IPS-15b (cell line): ENCODE measurements around the gene FOXRED2.

Source experiments
- H3K27me3 ChIP-seq: one replicate; pipeline ENCODE4 v1.6.1; 2013; ENCODE audit warnings: low read length; ENCODE audit not compliant: control insufficient read depth, insufficient read depth
- H3K36me3 ChIP-seq: one replicate; pipeline ENCODE4 v1.6.1; 2013; ENCODE audit warnings: low read length; ENCODE audit not compliant: control insufficient read depth, insufficient read depth
- H3K4me1 ChIP-seq: one replicate; pipeline ENCODE4 v1.6.1; 2013; ENCODE audit warnings: mild to moderate bottlenecking, low read length; ENCODE audit not compliant: control insufficient read depth, insufficient read depth
- H3K4me3 ChIP-seq: one replicate; pipeline ENCODE4 v1.5.1; 2013; ENCODE audit warnings: low read depth, low read length
- H3K9ac ChIP-seq: one replicate; pipeline ENCODE4 v1.6.1; 2013; ENCODE audit warnings: low read depth, mild to moderate bottlenecking, low read length
- H3K9me3 ChIP-seq: one replicate; pipeline ENCODE4 v1.6.1; 2013; ENCODE audit warnings: mild to moderate bottlenecking, low read length; ENCODE audit not compliant: control insufficient read depth, insufficient read depth

Gene FOXRED2

GRCh38 chr22:36512333-36512732 lies 5.5 kb upstream of the FOXRED2 start:
- H3K27me3 ChIP-seq: peaks cover 3% of the 10 kb centered on the region
- H3K4me1 ChIP-seq: no peaks in the 10 kb centered on the region
- no peak overlapping the region for H3K4me3 ChIP-seq
- peaks cover 56% of the 10 kb centered on the region for H3K36me3 ChIP-seq
- H3K9me3 ChIP-seq: no peaks in the 10 kb centered on the region
- no peak overlapping the region for H3K9ac ChIP-seq

- Histone ChIP-seq H3K4me1 (no peaks in the 10 kb centered on the region), H3K4me3 (no peak overlapping the region), H3K36me3 (peaks cover 45% of the 10 kb centered on the region), H3K27me3 (peaks cover 4% of the 10 kb centered on the region), H3K9me3 (no peaks in the 10 kb centered on the region), H3K9ac (no peak overlapping the region)
Observed at GRCh38 chr22:36510966-36511881, 4.4 kb upstream of the FOXRED2 start.

DNA sequence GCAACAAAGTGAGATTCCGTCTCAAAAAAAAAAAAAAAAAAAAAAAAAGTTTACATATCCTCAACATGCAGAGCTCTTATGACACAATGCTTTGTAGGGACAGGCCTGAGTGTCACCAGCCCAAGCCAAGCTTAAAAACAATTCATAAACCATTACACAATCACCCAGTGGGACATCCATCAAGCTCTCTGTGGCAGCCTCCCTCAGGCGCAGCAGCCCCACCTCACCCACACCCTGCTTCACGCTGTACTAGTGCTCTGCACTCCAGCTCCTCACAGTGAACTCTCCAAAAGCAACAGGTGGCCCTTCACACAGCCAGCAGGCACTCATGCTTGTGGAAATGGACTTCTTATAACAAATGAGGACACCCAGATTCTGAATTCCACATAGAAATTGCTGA lies 3.5 kb upstream of the FOXRED2 start:
- peaks cover 41% of the 10 kb centered on the region for H3K36me3 ChIP-seq
- no peak overlapping the region for H3K9ac ChIP-seq
- H3K9me3 ChIP-seq: no peaks in the 10 kb centered on the region
- H3K27me3 ChIP-seq: peaks cover 4% of the 10 kb centered on the region
- H3K4me3 ChIP-seq: no peak overlapping the region
- H3K4me1 ChIP-seq: no peaks in the 10 kb centered on the region

DNA sequence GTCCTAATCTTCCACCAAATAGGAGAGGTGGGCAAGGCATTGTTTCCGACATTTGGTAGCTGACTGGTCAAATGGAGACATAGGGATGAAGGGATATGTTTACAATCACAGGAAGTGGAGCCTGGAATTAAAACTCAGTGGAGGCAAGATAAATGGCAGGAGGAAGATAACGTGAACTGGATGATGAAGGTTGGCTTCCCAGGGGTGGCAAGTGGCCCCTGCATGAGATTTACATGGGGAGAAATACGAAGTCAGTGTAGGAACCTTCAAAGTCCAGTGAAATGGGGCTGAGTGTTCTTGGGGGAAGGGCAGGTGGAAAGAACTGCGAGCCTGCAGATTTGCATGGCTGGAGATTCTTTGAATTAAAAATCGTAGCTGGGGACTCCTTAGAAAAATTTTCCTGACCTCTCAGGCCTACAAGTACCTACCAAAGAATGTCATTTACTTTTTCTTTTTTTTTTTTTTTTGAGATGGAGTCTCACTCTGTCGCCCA lies 724 bp upstream of the FOXRED2 start:
- no peaks in the 10 kb centered on the region for H3K4me1 ChIP-seq
- H3K4me3 ChIP-seq: peak overlapping the region; percentile 38
- H3K36me3 ChIP-seq: peaks cover 19% of the 10 kb centered on the region
- no peak overlapping the region for H3K9ac ChIP-seq
- H3K27me3 ChIP-seq: peaks cover 4% of the 10 kb centered on the region
- H3K9me3 ChIP-seq: no peaks in the 10 kb centered on the region

DNA sequence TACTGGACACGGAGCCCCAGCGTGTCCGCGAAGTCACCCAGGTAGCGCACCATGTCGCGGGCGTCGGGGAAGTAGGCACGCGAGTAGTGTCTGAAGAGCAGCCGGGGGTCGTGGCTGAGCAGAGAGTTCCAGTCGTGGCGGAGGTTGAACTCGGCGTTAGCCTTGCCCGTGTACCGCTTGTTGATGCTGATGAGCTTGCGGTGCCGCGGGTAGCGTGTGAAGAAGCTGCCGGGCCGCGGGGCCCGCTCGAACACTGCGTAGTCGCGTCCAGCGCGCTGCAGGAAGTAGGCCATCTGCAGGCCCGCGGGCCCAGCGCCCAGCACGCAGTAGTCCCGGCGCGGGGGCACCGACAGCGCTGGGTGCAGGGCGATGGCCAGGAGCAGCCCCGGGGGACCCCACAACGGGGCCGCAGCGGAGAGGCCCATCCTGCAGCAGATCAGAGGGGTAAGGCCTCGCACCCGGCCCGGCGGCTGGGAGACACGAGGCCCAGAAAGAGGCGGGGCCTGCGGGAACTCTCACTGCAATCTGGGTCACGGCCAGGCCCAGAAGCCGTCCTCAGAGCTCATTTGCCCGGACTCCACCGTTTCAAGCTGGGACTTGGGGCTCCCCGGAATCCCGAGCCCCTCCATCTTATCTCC lies 723 bp downstream of the FOXRED2 start:
- Histone ChIP-seq H3K36me3 (peaks cover 7% of the 10 kb centered on the region), H3K9ac (no peak overlapping the region), H3K4me1 (no peaks in the 10 kb centered on the region), H3K27me3 (peaks cover 4% of the 10 kb centered on the region), H3K4me3 (peak overlapping the region; percentile 36), H3K9me3 (no peaks in the 10 kb centered on the region)

DNA sequence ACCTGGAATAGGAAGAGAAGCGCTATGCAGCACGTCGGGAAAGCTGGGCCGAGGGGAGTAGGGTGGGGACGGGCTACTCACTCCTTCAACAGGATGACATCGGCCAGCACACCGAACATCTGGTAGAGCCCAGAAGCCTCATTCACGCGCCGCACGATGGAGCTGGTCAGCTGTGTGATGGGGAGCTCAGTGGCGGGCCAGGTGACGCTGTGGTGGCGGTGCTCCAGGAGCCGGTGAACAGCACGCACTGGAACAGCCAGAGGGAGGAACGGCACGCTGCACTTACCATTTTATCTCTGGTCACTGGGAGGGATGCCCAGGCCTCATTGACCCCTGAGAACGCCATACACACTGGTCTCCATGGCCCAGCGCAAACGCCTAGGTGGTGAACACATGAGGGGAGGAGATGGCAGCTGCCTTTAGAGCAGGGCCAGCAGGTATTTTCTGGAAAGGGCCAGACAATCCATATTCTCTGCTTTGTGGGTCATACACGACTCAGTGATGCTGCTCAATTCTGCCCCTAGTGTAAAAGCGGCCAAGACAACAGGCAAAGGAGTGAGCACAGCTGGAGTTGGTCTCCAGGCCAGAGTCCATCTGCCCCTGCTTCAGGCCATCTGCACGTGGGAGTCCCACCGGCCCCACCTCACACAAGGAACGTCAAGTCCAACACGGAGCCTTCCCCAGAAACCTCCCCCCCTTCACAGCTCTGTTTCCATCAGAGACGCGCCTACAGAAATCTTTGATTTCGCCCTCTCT lies 8.8 kb downstream of the FOXRED2 start:
- no peak overlapping the region for H3K9ac ChIP-seq

DNA sequence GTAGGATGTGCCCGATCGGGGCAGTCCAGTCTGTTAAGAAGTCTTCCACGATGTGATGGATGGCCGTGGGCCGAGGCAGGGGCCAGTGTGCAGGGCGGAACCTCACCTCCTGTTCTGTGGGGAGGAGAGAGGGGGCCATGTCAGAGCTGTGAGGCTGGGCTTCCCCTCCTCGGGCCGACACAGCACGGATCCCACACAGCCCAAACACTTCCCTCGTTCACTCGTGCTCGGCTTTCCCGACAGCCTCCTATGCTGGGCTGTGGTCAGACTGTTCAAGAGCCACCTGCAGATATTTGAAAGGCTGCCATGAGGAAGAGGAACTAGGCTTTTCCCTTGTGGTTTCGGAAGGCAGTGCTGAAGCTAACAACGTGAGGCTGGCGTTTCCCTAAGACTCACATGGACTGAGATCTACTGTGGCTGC lies 13.1 kb downstream of the FOXRED2 start:
- no peak overlapping the region for H3K4me3 ChIP-seq
- no peaks in the 10 kb centered on the region for H3K27me3 ChIP-seq
- H3K9me3 ChIP-seq: no peaks in the 10 kb centered on the region
- no peaks in the 10 kb centered on the region for H3K4me1 ChIP-seq
- H3K36me3 ChIP-seq: peaks cover 40% of the 10 kb centered on the region
- H3K9ac ChIP-seq: no peak overlapping the region

More for the DNA sequence above, 8.8 kb downstream of the FOXRED2 start:
- Histone ChIP-seq H3K36me3 (peaks cover 23% of the 10 kb centered on the region), H3K4me1 (no peaks in the 10 kb centered on the region), H3K9me3 (no peaks in the 10 kb centered on the region), H3K27me3 (no peaks in the 10 kb centered on the region), H3K4me3 (no peak overlapping the region)

- Histone ChIP-seq H3K4me1 (no peaks in the 10 kb centered on the region), H3K9me3 (no peaks in the 10 kb centered on the region), H3K36me3 (peaks cover 33% of the 10 kb centered on the region)
Observed at GRCh38 chr22:36492109-36492508, 14.7 kb downstream of the FOXRED2 start.

DNA sequence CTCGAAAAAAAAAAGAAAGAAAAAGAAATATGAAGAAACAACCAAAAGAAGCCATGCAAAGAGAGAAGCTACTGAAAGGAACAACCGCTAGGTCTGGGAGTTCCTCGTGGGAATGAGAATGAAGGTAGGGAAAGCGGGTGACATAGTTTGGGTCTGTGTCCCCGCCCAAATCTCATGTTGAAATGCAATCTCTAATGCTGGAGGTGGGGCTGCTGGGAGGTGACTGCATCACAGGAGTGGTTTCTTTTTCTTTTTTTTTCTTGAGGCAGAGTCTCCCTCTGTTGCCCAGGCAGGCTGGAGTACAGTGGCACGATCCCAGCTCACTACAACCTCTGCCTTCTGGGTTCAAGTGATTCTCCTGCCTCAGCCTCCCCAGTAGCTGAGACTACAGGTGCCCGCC lies 15.7 kb downstream of the FOXRED2 start:
- H3K9ac ChIP-seq: no peak overlapping the region

More at GRCh38 chr22:36492109-36492508, 14.7 kb downstream of the FOXRED2 start:
- H3K27me3 ChIP-seq: no peaks in the 10 kb centered on the region
- H3K9ac ChIP-seq: no peak overlapping the region
- no peak overlapping the region for H3K4me3 ChIP-seq

DNA sequence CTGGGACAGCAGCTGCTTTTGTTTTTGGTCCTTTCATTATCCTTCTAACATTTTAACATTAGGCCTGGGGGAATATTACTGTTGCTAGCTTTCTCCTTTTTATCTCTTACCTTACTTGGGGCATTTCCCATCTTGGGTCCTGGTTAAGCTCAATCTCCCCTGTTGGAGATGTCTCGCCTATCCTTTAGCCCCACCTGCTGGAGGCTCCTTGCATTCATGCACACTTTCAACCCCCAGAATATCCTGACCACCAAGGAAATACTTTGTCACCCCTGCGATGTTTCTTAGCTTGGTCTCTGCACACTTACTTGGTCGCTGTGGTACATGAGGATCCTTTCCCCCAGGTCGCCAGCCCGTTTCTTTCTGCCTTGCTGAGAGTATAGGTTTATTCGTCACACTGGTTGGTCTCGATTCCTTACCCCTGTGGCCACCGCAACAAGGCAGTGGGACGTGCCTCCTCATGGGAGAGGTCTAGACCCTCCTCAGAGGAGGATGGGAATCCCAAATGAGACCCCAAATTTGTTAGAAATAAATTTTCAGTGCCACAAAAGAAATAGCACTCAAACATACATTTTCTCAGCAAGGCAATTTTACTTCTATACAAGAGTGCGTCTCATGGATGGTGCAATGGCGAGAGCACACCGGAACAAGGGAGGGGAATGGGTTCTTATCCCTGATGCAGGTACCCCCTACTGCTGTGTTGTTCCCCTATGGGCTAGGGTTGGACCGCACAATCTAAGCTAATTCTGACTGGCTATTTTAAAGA lies 20.0 kb downstream of the FOXRED2 start:
- H3K9ac ChIP-seq: no peak overlapping the region
- no peaks in the 10 kb centered on the region for H3K27me3 ChIP-seq
- H3K4me1 ChIP-seq: no peaks in the 10 kb centered on the region
- H3K4me3 ChIP-seq: no peak overlapping the region
- peaks cover 16% of the 10 kb centered on the region for H3K36me3 ChIP-seq
- no peaks in the 10 kb centered on the region for H3K9me3 ChIP-seq

More for the DNA sequence above, 15.7 kb downstream of the FOXRED2 start:
- no peak overlapping the region for H3K4me3 ChIP-seq
- H3K9me3 ChIP-seq: no peaks in the 10 kb centered on the region
- no peaks in the 10 kb centered on the region for H3K27me3 ChIP-seq
- H3K36me3 ChIP-seq: peaks cover 29% of the 10 kb centered on the region
- H3K4me1 ChIP-seq: no peaks in the 10 kb centered on the region
